AG09309 (cell line): ENCODE results near the gene PDZD8.

ENCODE experiments used
- DNase-seq: peaks from one replicate; pipeline ENCODE4 v3.0.0-alpha.2; 2010; ENCODE audit warnings: low read depth
- H3K4me3 ChIP-seq: 2 replicates; pipeline ENCODE4 v1.5.1; 2011; ENCODE audit warnings: mild to moderate bottlenecking, low read depth, low read length, moderate library complexity; ENCODE audit not compliant: control insufficient read depth
- CTCF ChIP-seq: IDR thresholded peaks from 2 replicates; pipeline ENCODE4 v1.5.1; 2011; ENCODE audit warnings: mild to moderate bottlenecking, low read depth, low read length, inconsistent platforms; ENCODE audit not compliant: insufficient read depth, control insufficient read depth; ENCODE audit errors: missing control alignments

The PDZD8 gene

GRCh38 chr10:117272195-117273076 lies 102.8 kb downstream of the PDZD8 start:
- no peak for DNase-seq
- H3K4me3 ChIP-seq = no peak overlapping the region
- TF ChIP-seq CTCF = no peak

- H3K4me3 ChIP-seq = no peak overlapping the region
- DNase-seq = no peak
- TF ChIP-seq CTCF = no peak
Measured at GRCh38 chr10:117271427-117271826, 103.8 kb downstream of the PDZD8 start.

GRCh38 chr10:117268907-117269306 lies 106.3 kb downstream of the PDZD8 start:
- DNase-seq = no peak
- no peak overlapping the region for H3K4me3 ChIP-seq
- TF ChIP-seq CTCF = no peak

- DNase-seq = no peak
- no peak for TF ChIP-seq CTCF
- no peak overlapping the region for H3K4me3 ChIP-seq
Measured at GRCh38 chr10:117268258-117268657, 107.0 kb downstream of the PDZD8 start.

- TF ChIP-seq CTCF = no peak
- no peak for DNase-seq
- no peak overlapping the region for H3K4me3 ChIP-seq
Measured at GRCh38 chr10:117266812-117267211, 108.4 kb downstream of the PDZD8 start.

- no peak overlapping the region for H3K4me3 ChIP-seq
- TF ChIP-seq CTCF = no peak
- no peak for DNase-seq
Measured at GRCh38 chr10:117266400-117266799, 108.8 kb downstream of the PDZD8 start.
